GM12801 (cell line): ENCODE data around the gene PATJ.

ENCODE experiments used
- TF ChIP-seq, protein P1 (sequence below): IDR thresholded peaks from one replicate; pipeline ENCODE4 v1.5.1; 2011; ENCODE audit warnings: control low read depth; ENCODE audit not compliant: insufficient read length; ENCODE audit errors: extremely low read depth

PATJ gene

GRCh38 chr1:61953076-61953789, 211.0 kb downstream of the PATJ start:
- TF ChIP-seq, protein P1, sequence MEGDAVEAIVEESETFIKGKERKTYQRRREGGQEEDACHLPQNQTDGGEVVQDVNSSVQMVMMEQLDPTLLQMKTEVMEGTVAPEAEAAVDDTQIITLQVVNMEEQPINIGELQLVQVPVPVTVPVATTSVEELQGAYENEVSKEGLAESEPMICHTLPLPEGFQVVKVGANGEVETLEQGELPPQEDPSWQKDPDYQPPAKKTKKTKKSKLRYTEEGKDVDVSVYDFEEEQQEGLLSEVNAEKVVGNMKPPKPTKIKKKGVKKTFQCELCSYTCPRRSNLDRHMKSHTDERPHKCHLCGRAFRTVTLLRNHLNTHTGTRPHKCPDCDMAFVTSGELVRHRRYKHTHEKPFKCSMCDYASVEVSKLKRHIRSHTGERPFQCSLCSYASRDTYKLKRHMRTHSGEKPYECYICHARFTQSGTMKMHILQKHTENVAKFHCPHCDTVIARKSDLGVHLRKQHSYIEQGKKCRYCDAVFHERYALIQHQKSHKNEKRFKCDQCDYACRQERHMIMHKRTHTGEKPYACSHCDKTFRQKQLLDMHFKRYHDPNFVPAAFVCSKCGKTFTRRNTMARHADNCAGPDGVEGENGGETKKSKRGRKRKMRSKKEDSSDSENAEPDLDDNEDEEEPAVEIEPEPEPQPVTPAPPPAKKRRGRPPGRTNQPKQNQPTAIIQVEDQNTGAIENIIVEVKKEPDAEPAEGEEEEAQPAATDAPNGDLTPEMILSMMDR = no peak

- TF ChIP-seq, protein P1 = no peak
Observed at GRCh38 chr1:61953790-61954150, 211.5 kb downstream of the PATJ start.

DNA sequence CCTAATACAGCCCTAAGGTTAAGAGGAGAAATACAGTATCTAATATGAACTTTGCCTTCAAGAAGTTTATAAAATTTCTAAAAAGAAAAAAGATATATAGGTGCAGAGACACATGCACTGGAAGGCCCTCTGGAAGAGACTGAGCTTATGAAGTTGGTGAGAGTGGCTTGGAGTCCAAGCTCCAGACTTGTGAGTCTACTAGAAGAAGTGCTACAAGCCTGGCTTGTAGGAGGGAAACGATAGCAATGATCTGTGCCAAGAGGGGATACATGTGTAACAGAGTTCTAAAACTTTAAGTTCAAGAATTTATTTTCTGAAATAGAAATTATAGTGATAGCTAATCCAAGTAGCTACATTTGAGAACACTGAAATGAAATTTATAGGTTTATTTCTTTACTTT, 213.0 kb downstream of the PATJ start:
- TF ChIP-seq, protein P1 = no peak

DNA sequence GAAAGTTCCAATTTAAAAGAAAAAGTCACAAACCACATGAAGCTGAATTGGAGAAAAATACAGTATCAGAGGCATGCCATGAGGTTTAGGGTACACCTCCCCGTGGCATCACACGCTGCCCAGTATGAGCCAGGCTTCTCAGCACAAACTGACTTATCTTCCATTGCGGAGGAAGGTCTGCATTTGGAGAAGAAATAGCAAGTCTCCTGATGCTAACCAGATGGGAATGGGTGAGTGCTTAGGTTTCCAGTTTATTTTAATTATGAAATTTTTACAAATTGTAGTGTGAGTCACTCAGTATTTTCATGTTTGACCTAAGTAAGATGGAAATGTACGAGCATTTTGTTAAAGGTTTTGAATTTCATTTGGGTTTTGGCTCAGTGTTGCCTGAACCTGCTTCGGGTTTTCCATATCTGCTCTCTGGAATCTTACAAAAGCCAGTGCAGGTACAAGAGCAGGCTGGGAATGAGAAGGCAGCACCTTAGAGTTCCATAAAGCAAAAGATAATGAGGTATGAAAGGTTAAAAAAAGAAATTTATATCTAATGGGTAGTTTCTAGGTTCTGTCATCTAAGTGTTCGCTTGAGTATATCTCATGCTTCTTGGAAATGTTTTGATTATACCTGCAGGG, 213.9 kb downstream of the PATJ start:
- TF ChIP-seq, protein P1 = no peak

- TF ChIP-seq, protein P1 = no peak
Observed at GRCh38 chr1:61956784-61957183, 214.5 kb downstream of the PATJ start.

- TF ChIP-seq, protein P1 = no peak
Observed at GRCh38 chr1:61961009-61961408, 218.7 kb downstream of the PATJ start.

DNA sequence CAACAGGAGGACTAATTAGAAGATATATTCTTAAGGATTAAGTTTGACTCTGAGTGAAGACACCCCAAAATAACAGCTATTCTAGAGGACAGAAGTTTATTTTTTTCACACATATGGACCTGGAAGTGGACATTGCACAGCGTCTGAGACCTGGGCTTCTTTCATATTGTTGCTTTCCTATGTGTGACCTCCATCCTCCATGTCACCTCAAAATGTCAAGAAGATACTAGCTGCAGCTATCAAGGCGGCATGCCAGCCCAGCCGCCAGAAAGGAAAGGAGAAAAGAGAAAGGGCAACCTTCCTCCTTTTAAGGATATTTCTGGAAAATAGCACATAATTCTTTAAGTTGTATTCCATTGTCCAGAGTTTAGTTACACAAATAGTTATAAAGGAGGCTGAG, 220.4 kb downstream of the PATJ start:
- TF ChIP-seq, protein P1 = no peak
